Parathyroid adenoma (tissue), 2 donors: ENCODE measurements around the gene TIMM10.

Experiments used
- H2AFZ ChIP-seq: fragments of 300-600 bp; sonication (generic); one replicate; pipeline ENCODE4 v1.7.0; 2017; ENCODE audit warnings: antibody characterized with exemption, mild to moderate bottlenecking
- H3K27ac ChIP-seq: fragments of 300-600 bp; sonication (generic); one replicate; pipeline ENCODE4 v1.7.0; 2017
- H3K27me3 ChIP-seq: fragments of 300-600 bp; sonication (generic); one replicate; pipeline ENCODE4 v1.7.0; 2017; ENCODE audit warnings: low read length; ENCODE audit not compliant: control insufficient read depth, insufficient read depth
- H3K36me3 ChIP-seq: fragments of 300-600 bp; sonication (generic); one replicate; pipeline ENCODE4 v1.7.0; 2017; ENCODE audit warnings: low read length; ENCODE audit not compliant: control insufficient read depth, insufficient read depth
- H3K4me1 ChIP-seq: fragments of 300-600 bp; sonication (generic); one replicate; pipeline ENCODE4 v1.7.0; 2017; ENCODE audit warnings: control low read depth
- H3K4me2 ChIP-seq: fragments of 300-600 bp; sonication (generic); one replicate; pipeline ENCODE4 v1.7.0; 2017; ENCODE audit warnings: low read length
- H3K4me3 ChIP-seq: fragments of 300-600 bp; sonication (generic); one replicate; pipeline ENCODE4 v1.7.0; 2017; ENCODE audit warnings: low read depth, low read length
- H3K79me2 ChIP-seq: fragments of 300-600 bp; sonication (generic); one replicate; pipeline ENCODE4 v1.7.0; 2017; ENCODE audit warnings: control low read depth
- H3K9ac ChIP-seq: fragments of 300-600 bp; sonication (generic); one replicate; pipeline ENCODE4 v1.7.0; 2017; ENCODE audit warnings: mild to moderate bottlenecking
- H3K9me3 ChIP-seq: fragments of 300-600 bp; sonication (generic); one replicate; pipeline ENCODE4 v1.7.0; 2017; ENCODE audit warnings: low read length; ENCODE audit not compliant: control insufficient read depth
- CTCF ChIP-seq: fragments of 300-600 bp; sonication (generic); IDR thresholded peaks from one replicate; pipeline ENCODE4 v1.7.0; 2017; ENCODE audit warnings: antibody characterized with exemption, mild to moderate bottlenecking
- donor health status: primary hyperparathyroidism.

TIMM10 gene

GRCh38 chr11:57549983-57550382, 19.4 kb upstream of the TIMM10 start:
- H3K9ac ChIP-seq: no peak overlapping the region
- no peaks in the 10 kb centered on the region for H3K79me2 ChIP-seq
- no peaks in the 10 kb centered on the region for H3K9me3 ChIP-seq
- no peak overlapping the region for H2AFZ ChIP-seq
- H3K4me3 ChIP-seq: no peak overlapping the region
- H3K36me3 ChIP-seq: no peaks in the 10 kb centered on the region
- no peaks in the 10 kb centered on the region for H3K27me3 ChIP-seq
- no peak overlapping the region for H3K4me2 ChIP-seq
- no peak overlapping the region for H3K27ac ChIP-seq
- no peak for TF ChIP-seq CTCF
- H3K4me1 ChIP-seq: no peaks in the 10 kb centered on the region

- Histone ChIP-seq H3K4me1 (no peaks in the 10 kb centered on the region), H3K9me3 (no peaks in the 10 kb centered on the region), H3K36me3 (no peaks in the 10 kb centered on the region), H2AFZ (no peak overlapping the region), H3K9ac (no peak overlapping the region), H3K27me3 (no peaks in the 10 kb centered on the region), H3K27ac (no peak overlapping the region), H3K4me3 (no peak overlapping the region), H3K79me2 (no peaks in the 10 kb centered on the region), H3K4me2 (no peak overlapping the region)
- no peak for TF ChIP-seq CTCF
Observed at GRCh38 chr11:57547854-57548377, 17.4 kb upstream of the TIMM10 start.

GRCh38 chr11:57546869-57547475, 16.4 kb upstream of the TIMM10 start:
- TF ChIP-seq CTCF: no peak
- Histone ChIP-seq H3K27ac (no peak overlapping the region), H3K4me1 (no peaks in the 10 kb centered on the region), H3K36me3 (no peaks in the 10 kb centered on the region), H3K9me3 (no peaks in the 10 kb centered on the region), H3K4me3 (no peak overlapping the region), H3K9ac (no peak overlapping the region), H3K79me2 (no peaks in the 10 kb centered on the region), H3K4me2 (no peak overlapping the region), H3K27me3 (no peaks in the 10 kb centered on the region), H2AFZ (no peak overlapping the region)

GRCh38 chr11:57546451-57546850, 15.9 kb upstream of the TIMM10 start:
- Histone ChIP-seq H3K27me3 (no peaks in the 10 kb centered on the region), H3K4me2 (no peak overlapping the region), H3K79me2 (no peaks in the 10 kb centered on the region), H3K9ac (no peak overlapping the region), H3K4me3 (no peak overlapping the region), H3K36me3 (no peaks in the 10 kb centered on the region), H3K4me1 (no peaks in the 10 kb centered on the region), H3K9me3 (no peaks in the 10 kb centered on the region), H3K27ac (no peak overlapping the region), H2AFZ (no peak overlapping the region)
- TF ChIP-seq CTCF: no peak

- no peak overlapping the region for H3K27ac ChIP-seq
- H3K27me3 ChIP-seq: no peaks in the 10 kb centered on the region
- no peaks in the 10 kb centered on the region for H3K9me3 ChIP-seq
- H3K36me3 ChIP-seq: no peaks in the 10 kb centered on the region
- no peak overlapping the region for H3K4me2 ChIP-seq
- no peaks in the 10 kb centered on the region for H3K4me1 ChIP-seq
- no peaks in the 10 kb centered on the region for H3K79me2 ChIP-seq
- no peak for TF ChIP-seq CTCF
- no peak overlapping the region for H2AFZ ChIP-seq
- H3K9ac ChIP-seq: no peak overlapping the region
- H3K4me3 ChIP-seq: no peak overlapping the region
Observed at GRCh38 chr11:57545883-57546282, 15.3 kb upstream of the TIMM10 start.
